NCI-H446 treated with DMSO at 0.1 percent for 48 hours (cell line): Measurements from ENCODE around the gene SHISA9.
A peak's percentile ranks its signal among the peaks of the same experiment; 100 is the strongest.

ENCODE experiments used
- DNase-seq: peaks from one replicate; lab custom pipeline; 2025; lab: John Stamatoyannopoulos, UW

Gene SHISA9

DNA sequence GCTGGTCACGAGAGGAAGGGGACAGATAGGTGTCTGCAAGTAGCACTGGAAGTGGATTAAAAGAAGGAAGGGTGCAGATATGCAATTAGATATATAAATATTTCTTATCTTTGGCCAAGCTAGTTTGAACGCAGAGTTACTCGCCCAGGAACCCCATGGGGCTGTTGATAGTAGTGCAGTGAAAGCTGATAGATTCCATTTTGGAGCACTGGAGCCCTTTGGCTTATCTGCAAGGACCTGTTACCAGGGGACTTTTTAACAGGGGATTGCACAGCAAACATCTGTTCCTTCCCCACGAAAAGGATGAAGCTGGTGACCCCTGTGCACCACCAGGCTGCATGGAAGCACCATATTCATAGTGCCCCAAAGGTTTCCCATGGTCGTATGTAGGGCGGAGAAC, 218.7 kb downstream of the SHISA9 start:
- no peak for DNase-seq

DNA sequence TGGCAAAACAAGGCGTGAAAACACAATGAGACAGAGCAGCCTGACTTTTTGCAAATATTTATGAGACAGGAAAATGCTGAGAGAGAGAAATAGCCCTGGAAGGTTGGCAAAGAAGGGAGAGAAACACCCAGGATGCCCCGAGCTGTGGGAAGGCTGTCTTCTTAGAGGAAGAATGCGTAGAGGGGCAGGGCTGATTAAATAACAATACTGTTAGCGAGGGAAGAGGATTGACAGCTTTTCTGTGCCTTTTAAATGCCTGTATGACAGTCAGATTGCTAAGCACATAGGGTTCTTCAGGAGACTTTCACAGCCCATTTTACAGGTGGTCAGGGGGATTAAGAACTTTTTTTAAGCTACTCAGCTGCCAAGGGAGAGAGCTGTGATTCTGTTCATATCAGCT, 219.2 kb downstream of the SHISA9 start:
- no peak for DNase-seq

DNA sequence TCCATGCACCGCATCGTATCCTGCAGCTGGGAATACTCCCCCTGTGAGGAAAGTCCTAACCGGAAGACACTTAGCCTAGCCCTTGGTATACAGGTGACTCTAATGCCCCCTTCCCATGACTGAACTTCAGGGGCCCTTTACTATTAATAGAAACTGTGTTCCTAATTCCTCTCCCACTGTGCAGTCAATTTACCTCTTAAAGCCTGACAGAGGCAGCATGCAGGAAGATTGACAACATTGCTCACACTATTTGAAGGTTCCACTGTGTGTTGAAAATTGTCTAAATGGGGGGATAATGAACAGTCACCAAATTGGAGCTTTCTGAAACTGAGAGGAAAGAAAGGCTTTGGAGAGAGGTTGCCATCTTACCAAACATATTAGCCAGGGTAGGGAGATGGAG, 222.6 kb downstream of the SHISA9 start:
- DNase-seq: no peak

DNA sequence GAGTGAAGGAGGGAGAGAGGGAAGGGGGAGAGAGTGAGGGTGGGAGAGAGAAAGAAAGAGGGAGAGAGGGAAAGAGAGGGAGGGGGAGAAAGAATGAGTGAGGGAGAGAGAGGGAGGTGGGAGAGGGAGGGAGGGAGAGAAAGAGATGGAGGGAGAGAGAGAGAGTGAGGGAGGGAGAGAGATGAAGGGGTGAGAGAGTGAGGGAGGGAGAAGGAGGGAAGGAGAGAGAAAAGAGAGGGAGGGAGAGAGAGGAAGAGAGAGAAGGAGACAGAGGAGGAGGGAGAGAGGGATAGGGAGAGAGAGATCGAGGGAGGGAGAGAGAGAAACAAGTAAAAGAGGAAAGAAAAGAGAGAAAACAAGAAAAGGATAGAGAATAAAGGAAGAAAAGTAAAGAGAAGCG, 225.7 kb downstream of the SHISA9 start:
- no peak for DNase-seq

DNA sequence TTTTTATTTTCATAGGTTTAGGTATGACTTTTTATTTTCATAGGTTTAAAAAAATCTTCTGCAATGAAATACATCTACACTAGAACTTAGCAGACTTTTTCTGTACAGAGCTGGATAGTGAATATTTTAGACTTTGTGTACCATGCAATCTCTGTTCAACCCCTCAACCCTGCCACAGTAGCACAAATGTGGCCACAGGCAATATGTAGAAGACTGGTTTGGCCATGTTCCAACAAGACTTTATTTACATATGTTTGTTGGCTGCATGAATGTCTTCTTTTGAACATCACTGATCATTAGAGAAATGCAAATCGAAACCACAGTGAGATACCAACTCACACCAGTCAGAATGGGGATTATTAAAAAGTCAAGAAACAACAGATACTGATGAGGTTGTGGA, 229.2 kb downstream of the SHISA9 start:
- DNase-seq: no peak

DNA sequence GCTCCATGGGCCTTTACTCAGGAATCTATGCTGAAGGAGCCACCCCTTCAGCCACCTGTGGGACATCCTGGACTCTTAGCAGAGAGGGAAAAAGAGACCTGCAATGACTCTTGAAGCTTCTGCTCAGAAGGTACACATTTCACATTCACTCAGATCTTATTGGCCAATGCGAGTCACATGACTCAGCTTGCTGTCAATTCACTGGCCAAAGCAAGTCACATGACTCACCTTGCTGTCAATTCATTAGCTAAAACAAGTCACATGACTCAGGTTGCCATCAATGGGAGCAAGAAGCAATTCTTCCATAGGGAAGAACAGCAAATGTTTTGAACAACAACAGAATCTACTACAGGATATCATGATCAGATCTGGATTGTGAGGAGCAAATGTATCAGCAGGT, 233.4 kb downstream of the SHISA9 start:
- DNase-seq: no peak

DNA sequence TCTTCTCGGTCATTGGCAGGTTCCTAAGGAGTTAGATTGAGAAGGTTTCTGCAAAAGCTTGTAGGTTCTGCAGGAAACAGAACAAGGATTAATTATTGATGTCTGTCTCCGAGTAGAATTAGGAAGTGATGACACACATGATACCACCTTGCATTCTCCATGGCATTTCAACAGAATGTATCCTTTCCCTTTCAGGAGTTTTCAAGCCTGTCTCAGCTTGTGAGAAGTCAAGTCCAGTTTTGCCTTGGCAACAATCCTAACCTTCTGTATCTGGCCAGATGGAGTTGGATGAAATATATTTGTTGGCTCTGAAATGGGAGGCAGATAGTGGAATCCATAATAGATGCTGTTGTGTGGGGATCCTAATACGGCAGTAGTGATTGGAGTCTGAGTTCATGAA, 235.5 kb downstream of the SHISA9 start:
- peak; percentile 76 for DNase-seq

DNA sequence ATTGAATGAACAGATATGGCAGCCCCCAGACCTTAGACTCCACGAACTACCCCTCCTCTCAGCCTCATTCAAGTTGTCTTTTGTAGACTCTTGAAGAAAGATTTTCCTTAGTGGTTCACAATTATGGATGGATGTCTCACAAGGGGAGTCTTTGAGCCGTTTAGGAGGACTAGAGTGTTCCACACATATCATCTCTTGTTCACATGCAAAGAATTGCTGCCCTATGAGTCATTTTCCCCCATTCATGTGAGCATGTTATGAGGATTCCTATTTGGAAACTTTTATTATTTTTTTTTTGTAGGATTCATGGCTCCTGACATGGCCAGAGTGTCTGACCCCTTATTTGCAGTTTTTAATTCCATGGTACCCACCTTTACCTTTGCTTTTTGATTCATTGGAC, 237.1 kb downstream of the SHISA9 start:
- no peak for DNase-seq

DNA sequence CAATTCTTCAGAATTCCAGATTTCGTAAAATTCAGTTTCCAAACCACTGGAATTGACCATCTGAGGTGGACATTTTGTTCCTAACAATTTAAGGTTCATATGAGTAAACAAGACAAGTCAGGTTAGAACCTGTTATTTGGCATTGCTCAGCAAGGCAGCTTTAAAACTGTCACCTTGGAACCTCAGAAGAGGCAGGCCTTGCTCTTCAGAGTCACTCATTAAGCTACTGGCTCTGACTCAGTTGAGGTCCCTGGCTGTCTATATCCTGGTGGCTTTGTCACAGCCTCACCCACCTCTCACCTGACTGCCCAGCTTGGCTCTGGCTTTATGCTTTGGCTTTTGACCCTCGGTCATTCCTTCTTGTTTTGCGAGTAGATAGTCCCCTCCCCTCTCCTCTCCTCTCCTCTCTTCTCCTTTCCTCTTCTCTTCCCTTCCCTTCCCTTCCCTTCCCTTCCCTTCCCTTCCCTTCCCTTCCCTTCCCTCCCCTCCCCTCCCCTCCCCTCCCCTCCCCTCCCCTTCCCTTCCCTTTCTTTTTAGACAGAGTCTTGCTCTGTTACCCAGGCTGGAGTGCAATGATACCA, 238.4 kb downstream of the SHISA9 start:
- DNase-seq: no peak

DNA sequence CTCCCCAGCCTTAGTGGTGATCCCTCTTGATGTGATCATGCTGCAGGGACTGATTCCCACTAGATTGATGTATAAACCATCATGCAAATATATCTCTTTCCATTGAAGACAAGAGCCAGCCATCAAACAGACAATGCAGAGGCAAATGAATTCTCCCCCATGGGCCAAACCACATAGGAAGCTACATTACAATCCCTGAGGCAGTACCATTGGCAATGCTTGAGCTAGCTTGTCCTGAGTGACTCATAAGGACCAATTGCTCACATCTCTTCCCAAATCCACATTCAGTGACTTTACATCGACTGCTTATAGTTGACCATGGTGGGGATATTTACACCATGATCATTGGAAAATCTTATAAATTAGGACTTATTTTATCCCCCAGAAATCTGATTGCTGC, 242.2 kb downstream of the SHISA9 start:
- DNase-seq: no peak

DNA sequence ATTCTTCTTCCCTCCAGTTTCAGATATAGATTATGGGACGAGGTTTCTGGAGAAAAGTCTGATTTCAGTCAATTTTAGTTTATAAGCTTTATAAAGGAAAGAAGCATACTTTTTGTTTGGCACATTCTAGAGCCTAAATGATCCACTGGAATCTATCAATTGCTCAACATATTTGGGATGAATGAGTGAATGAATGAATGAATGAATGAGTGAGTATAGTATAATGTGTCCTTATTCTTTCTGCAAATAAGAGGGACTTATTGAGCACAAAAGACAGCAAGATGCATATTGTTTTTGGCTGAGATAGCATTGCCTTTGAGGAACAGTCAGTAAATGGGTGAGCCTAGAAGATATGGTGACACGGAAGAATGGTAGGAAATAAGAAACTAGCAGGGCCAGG, 245.4 kb downstream of the SHISA9 start:
- no peak for DNase-seq

DNA sequence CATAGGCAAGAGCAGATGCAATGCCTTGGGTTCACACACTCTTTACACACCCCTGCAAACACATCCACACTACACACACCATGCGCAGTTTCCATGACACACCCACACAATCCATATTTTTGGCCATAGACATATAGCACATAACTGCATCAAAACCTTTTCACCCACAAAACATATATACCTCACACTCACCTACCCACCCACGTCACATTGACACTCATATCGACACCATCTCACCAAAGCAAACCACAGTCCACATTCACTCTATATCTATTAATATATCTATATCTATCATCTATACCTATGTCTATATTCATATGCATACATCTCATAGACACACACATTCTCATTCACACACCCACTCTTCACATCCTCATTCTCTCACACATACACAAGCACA, 246.9 kb downstream of the SHISA9 start:
- no peak for DNase-seq

DNA sequence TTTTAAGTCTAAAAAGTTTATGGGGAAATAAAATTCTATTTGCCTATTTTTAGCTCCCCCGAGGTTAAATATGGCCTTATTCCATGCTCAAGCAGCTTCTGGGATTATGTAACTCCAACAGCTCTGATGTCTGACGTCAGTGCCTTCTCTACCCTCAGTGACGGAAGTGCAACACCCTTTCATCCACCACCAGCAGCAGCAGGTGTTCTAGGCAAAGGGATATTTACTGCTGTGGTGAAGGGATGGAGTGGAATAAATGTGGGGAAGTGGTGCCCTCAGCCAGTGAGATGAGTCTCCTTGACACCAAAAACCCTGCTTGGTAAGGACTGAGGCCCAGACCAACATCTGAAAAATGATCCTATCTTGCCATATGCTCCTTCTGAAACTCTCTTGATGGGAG, 247.4 kb downstream of the SHISA9 start:
- DNase-seq: no peak

DNA sequence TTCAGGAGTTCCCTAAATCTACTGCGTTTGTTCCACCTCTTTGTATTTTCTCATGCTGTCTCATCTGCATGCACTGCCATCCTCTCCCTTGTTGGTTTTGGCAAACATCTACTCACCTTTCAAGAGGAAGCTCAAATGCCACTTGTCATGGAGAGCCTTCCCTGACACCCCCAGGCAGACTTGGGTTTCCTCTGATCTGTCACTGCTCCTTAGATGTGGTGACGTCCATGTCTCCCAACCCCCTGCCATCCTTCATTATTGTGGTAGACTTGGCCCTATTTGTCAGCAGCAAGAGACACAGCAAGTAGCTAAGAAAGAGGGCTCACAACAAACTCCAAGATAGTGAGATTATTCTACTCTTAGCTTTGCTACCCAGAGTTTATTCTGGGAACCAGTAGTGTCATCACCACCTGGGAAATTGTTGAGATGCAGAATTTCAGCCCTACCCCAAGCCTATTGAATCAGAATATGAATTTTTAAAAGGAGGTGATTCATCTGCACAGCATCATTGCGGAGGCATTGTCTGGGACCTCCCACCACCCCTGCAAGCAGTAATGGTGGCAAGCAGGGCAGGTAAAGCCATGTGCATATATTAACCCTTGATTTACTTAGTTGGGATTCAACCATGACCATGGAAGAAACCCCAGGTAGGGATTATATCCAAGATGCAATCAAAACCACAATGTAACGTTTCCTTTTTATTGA, 248.9 kb downstream of the SHISA9 start:
- no peak for DNase-seq

DNA sequence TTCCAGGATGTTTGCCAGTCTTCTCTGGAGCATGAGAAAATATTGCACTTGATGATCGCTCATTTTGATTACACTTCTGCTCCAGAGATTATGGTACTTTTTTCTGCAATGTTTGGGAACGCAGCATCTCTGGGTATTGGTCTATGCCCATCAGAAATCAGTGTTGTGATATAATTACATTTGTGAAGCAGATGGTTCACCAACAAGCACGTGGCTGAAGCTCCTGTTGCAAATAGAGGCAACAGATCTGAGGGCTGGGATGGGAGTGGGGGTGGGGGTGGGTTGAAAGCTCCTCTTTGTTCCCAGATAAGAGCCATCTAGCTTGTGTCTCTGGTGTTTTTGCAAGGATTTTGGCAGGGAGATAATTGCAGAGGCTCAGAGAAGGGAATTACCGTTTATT, 252.3 kb downstream of the SHISA9 start:
- DNase-seq: no peak

DNA sequence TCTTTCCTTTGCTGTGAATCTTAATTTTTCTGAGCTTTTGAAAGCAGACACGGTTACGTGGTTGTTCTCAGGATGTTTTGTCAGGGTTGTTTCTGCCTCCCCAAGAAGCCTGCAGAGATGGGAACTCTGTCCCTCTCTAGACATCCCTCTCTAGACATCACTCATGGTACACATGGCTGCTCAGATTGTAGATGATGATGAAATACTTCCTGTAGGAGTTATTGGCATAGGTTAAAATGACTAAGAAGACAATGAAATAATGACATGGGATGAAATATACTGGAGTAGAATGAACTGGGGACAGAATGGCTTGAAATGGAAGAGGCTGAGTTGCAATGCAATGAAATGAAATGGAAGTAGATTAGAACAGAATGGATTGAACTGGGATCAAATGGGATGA, 253.4 kb downstream of the SHISA9 start:
- DNase-seq: no peak

DNA sequence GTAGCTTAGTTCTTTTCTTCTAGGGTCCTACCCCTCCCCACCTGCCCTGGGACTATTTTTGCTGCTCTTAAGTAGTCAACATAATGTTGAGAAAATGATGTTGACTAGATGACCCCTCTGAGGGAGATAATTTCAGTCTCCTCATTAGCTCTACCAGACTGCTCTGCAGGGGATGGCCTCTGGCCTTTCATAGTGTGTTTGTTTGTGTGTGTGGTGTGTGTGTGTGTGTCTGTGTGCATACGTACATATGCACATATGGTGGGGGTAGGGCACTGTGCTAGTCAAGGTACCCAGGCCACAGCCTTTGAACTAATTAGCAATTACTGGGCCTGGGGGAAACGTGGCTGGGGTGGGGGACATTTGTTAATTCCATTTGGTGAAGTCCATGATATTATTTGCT, 254.0 kb downstream of the SHISA9 start:
- DNase-seq: no peak

DNA sequence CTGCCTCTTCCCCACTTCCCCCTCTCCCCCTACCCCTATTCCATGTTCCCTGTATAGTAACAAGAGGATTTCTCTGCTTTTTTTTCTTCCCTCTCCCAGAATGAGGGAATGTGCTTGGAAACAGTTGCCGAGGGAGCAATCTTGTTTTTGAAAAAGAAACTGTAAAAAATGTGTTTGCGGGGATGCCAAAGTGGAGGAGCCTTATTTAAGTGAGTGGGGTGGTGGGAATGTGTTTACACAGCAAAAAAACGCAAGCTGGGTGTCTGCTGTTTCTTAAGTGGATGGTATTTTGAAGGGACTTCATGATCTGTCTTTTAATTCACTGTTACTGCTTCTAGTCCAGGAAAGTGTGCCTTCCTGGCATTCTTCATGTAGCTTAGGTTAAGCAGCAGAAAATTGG, 254.4 kb downstream of the SHISA9 start:
- DNase-seq: no peak

DNA sequence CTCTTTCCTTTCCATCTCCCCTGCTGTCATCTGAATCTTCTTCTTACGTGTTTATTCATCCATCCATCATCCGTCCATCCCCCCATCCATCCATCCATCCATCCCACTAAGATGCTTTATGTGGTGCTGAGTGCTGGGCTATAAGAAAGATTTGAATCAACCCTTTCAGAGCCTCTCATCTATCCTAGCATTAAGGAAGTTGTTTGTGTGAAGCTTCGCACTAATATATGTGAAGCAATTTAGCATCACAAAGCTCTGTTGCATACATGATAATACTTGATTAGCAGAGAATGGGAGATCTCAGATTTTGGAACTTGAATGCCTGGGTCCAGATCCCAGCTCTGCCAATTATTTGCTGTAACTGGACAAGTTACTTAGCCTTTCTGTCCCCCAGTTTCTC, 255.7 kb downstream of the SHISA9 start:
- DNase-seq: no peak

DNA sequence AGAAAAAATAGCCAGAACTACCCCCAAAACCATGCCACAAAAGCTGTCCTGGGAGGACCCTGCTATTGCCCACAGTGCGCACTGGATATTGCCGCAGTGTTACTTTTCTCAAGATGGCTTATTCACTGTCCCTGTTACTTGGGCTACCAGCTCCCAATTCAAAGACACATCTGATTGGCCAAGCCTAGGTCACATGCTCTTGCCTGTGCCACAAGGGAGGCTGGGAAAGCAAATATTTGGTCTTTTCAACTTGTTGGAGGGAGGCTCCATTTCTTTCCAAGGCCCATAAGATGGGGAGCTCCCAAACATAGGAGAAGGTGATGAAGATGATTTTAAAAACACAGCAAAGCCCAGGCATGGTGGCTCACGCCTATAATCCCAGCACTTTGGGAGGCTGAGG, 257.0 kb downstream of the SHISA9 start:
- no peak for DNase-seq

DNA sequence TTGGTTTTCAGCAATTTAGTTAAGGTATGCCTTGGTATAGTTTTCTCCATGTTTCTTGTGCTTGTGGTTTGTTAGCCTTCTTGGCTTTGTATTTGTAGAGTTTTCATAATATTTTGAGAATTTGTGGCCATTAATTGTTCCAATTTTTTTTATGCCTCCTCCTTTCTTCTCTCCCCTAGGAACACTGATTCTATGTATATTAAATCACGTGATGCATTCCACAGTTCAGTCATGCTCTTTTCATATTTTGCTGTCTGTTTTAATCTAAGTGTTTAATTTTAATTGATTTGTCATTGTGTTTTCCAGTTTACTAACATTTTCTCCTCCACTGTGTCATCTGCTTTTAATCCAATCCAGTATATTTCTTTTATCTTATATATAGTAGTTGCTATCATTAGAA, 263.6 kb downstream of the SHISA9 start:
- no peak for DNase-seq

DNA sequence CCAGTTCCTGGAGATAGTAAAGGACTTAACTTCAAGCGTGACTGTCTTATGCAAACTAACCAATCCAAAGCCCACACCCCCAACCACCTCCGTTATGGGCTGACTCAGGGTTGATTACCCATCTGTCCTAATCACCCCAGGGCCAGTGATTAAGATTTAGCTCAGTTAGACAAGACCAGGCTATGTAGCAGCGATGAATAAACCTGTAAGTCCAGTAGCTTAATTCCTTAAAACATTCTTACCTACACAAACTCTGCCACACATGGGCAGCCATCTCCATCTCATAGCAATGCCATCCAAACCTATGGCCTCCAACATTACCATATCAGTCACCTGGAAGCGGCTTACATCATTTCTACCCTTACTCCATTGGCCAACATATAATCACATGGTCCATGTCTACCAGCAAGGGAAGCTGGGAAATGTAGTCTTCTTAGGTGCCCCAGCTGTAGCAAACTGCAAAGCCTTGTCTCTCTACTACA, 266.7 kb downstream of the SHISA9 start:
- peak; percentile 6 for DNase-seq

DNA sequence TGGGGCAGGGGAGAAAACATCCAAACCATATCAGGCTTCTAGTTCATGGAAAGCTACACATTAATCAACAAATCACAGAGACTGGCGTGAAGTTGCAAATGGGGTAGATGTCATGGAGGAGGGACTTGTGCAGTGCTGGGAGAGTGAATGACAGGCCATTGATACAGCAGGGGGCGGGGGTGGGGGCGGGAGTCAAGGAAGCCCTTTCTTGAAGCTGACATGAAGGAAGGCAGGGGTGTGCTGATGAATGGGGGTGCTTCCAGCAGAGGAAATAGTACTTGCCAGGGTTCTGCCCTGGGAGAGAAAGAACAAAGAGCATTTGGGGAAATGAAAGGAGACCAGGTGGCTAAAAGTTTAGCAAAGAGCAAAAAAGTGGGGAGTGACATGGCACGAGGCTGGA, 269.9 kb downstream of the SHISA9 start:
- no peak for DNase-seq

DNA sequence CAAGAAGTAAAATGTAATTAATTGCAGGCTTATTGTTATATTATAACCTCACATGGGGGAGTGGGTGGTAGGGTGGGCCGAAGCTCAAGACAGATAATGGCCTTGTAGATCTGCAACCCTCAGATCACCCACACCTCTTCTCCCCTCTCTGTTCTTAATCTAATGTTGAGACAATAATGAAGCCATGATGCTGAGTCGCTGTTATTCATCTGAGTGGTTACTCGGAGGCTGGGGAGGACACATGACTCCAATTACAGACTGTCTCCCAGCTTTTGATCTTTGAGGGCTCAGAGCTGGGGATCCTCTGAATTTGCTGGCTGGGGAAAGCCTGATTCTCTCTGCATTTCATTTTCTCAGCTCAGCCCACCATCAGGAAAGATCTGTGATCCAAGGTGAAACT, 275.3 kb downstream of the SHISA9 start:
- DNase-seq: no peak
